ENCODE measurements around the gene RFX7.

RFX7 gene

GRCh38 chr15:56207092-56207491 lies 36.6 kb downstream of the RFX7 start:
- TF ChIP-seq FOXP2 (optimal IDR thresholded peaks at IDR 0.05; ENCODE audit: borderline replicate concordance, extremely low read depth, extremely low read length, insufficient read depth) = no peak
- TF ChIP-seq POLR2AphosphoS5 (IDR thresholded peaks at IDR 0.05; ENCODE audit: low read depth, low read length) = no peak
- TF ChIP-seq REST (IDR thresholded peaks at IDR 0.05; ENCODE audit: insufficient read depth in 1 of 2, low read depth in 2 of 2, low read length in 2 of 2) = no peak
- no peak for TF ChIP-seq SIN3A (IDR thresholded peaks at IDR 0.05; ENCODE audit: borderline replicate concordance, insufficient read depth, low read length)
- TF ChIP-seq TAF1 (IDR thresholded peaks at IDR 0.05; ENCODE audit: borderline replicate concordance, insufficient read depth, low read length) = no peak

GRCh38 chr15:56205061-56205876 lies 38.4 kb downstream of the RFX7 start:
- TF ChIP-seq SIN3A (IDR thresholded peaks at IDR 0.05; ENCODE audit: borderline replicate concordance, insufficient read depth, low read length) (no peak), POLR2AphosphoS5 (IDR thresholded peaks at IDR 0.05; ENCODE audit: low read depth, low read length) (no peak), REST (IDR thresholded peaks at IDR 0.05; ENCODE audit: insufficient read depth in 1 of 2, low read depth in 2 of 2, low read length in 2 of 2) (no peak), FOXP2 (optimal IDR thresholded peaks at IDR 0.05; ENCODE audit: borderline replicate concordance, extremely low read depth, extremely low read length, insufficient read depth) (no peak), TAF1 (IDR thresholded peaks at IDR 0.05; ENCODE audit: borderline replicate concordance, insufficient read depth, low read length) (no peak)

GRCh38 chr15:56202701-56203100 lies 41.0 kb downstream of the RFX7 start:
- TF ChIP-seq TAF1 (IDR thresholded peaks at IDR 0.05; ENCODE audit: borderline replicate concordance, insufficient read depth, low read length) = no peak

GRCh38 chr15:56199038-56199437 lies 44.6 kb downstream of the RFX7 start:
- TF ChIP-seq POLR2AphosphoS5 (IDR thresholded peaks at IDR 0.05; ENCODE audit: low read depth, low read length) (no peak), TAF1 (IDR thresholded peaks at IDR 0.05; ENCODE audit: borderline replicate concordance, insufficient read depth, low read length) (no peak), REST (IDR thresholded peaks at IDR 0.05; ENCODE audit: insufficient read depth in 1 of 2, low read depth in 2 of 2, low read length in 2 of 2) (no peak), SIN3A (IDR thresholded peaks at IDR 0.05; ENCODE audit: borderline replicate concordance, insufficient read depth, low read length) (no peak), FOXP2 (optimal IDR thresholded peaks at IDR 0.05; ENCODE audit: borderline replicate concordance, extremely low read depth, extremely low read length, insufficient read depth) (no peak)

- TF ChIP-seq SIN3A (IDR thresholded peaks at IDR 0.05; ENCODE audit: borderline replicate concordance, insufficient read depth, low read length) (no peak), POLR2AphosphoS5 (IDR thresholded peaks at IDR 0.05; ENCODE audit: low read depth, low read length) (no peak), FOXP2 (optimal IDR thresholded peaks at IDR 0.05; ENCODE audit: borderline replicate concordance, extremely low read depth, extremely low read length, insufficient read depth) (no peak), REST (IDR thresholded peaks at IDR 0.05; ENCODE audit: insufficient read depth in 1 of 2, low read depth in 2 of 2, low read length in 2 of 2) (no peak), TAF1 (IDR thresholded peaks at IDR 0.05; ENCODE audit: borderline replicate concordance, insufficient read depth, low read length) (no peak)
These were observed 49.6 kb downstream of the RFX7 start for GRCh38 chr15:56194035-56194434.
